ENCODE results near the gene SCEL.
"Not testable (repeated sequence)": the region's sequence is repeated elsewhere in the genome, so short reads cannot be mapped to it uniquely, and the experiment has no call there.

Gene SCEL

GRCh38 chr13:77571956-77572355 lies 36.5 kb downstream of the SCEL start:
- DNase-seq, result no peak

GRCh38 chr13:77574096-77574495 lies 38.6 kb downstream of the SCEL start:
- no peak for DNase-seq

- DNase-seq, result no peak
Observed at GRCh38 chr13:77579959-77580358, 44.5 kb downstream of the SCEL start.

DNA sequence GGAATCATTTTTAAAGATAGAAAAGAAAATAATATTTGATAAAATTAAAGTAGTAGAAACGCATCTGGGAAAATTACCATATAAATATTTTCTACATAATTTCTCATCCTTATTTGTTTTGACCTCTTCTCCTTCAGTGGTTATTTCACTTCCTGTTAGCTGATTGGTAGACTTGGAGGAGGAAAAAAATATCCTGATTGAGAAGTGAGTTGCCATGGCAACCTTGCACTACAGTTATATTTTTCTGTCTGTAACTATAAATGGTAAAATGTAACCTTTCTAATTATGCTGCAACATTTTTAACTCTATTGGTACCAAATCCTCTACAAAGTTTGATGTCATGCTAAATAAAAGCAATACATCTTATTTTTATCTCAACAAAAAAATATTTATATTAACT lies 45.2 kb downstream of the SCEL start:
- DNase-seq, result no peak

GRCh38 chr13:77583581-77583980 lies 48.1 kb downstream of the SCEL start:
- DNase-seq, result no peak

DNA sequence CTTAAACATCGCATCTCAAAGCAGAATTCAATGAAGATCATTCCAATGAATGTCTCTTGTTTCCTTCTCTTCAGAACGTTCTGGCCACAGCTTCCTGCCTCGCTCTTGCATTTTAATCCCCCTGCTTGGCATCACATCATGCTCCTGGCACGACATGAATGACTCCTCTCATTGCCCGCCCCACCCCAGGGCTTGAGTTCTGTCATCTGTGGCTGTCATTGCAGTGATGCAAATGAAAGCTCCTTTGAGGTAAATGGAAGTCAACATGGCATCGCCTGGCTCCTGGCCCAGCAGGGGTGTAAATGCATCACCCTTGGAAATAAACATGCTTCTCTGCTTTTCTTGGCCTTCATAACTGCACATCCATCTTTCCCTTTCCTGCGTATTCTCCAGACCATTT lies 48.6 kb downstream of the SCEL start:
- no peak for DNase-seq

DNA sequence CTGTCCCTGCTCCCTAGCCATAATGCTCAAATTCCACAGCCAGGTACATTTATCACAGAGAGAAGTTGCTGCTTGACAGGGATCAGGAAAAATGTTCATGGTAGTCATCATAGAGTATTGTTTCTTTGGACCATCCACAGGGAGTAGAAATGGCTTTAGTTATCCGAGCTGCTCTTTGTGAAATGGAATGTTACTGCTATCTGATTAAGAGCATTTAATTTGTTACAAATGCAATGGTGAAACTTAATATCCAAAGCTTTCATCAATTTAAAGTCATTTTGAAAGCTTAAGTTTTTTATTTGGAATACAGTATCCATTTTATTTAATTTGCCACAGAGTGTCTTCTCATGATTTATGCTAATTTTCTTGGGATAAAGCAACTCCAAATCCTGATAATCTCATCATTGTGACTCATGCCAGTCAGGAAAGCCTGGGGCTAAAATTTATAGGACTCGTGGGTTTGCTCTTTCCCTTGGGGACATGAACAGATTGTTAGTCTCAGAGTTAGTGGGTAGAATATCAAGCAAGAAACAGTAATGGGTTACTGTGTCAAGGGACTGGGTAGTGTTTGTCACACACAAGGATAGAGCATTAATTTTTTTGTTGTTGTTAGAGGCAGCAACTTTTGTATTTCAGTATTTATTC lies 59.8 kb downstream of the SCEL start:
- no peak for DNase-seq

DNA sequence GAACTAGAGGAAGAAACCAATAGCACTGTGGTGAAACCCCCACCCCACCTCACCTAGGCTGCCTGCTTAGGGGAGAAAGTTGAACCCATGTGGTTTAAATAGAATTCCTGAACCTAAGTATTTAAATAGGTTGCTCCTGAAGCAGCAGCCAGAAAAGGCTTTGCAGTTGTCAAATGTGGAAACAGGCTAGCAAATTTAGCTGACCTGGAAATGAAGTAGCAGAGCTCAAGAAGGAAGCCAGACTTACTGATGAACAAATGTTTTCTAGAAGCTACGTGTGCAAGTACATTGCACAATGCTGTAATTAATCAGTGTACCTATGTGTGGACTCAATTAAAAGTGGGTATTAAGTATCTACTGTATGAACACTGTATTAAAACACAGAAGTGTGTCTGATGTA lies 61.3 kb downstream of the SCEL start:
- no peak for DNase-seq

DNA sequence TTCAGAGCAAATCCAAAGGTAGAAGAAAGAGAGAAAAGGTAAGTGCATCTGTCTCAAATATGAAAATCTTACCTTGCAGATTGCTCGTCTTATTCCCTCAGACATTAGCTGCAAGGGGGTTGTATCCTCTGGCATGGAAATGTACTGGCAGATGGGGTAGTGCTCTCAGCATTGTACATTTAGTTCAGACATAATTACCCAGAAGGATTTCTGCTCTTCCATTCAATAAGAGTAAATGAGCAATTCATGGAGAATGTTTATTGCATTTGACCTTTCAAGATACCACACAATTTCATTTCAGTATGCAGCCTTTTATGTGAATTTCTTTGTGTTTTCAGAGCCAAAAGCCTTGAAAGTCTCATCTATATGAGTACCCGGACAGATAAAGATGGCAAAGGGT lies 63.8 kb downstream of the SCEL start:
- no peak for DNase-seq

- DNase-seq, result no peak
Observed at GRCh38 chr13:77600701-77601100, 65.2 kb downstream of the SCEL start.

DNA sequence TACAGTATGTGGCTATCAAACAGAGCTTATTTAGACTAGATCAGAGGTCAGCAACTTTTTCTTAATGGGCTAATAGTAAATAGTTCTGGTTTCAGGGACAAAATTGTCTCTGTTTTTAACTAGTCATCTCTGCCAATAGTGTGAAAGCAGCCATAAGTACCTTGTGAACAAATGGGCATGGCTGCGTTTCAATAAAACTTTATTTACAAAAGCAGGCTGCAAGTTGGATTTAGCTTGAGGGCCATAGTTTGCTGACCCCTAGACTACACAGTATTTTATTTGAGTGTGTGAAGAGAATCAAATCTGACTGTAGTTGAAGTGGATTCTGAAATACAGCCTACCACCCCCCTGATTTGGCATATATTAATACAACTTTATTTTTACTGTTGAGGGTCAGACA lies 75.6 kb downstream of the SCEL start:
- DNase-seq, result no peak

GRCh38 chr13:77616027-77616426 lies 80.5 kb downstream of the SCEL start:
- no peak for DNase-seq

- DNase-seq, result no peak
Observed at GRCh38 chr13:77619655-77620054, 84.1 kb downstream of the SCEL start.

DNA sequence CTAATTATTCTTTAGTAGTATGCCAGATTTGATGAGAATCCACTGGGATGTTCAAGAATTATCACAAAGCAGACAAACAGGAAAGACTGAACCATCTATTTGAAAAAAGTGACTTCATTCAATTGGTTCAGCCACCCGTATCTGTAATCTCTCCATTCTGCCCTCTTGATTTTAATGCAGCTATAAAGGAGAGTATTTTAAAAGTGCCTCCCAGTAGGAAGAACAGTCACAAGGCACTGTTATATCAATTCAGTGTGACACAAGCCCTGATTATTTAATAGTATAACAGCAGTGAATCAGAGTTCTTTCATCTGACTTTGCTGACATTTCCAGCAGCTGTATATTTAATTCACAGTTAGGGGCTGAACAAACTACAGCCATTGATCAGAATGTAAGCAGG lies 84.6 kb downstream of the SCEL start:
- no peak for DNase-seq

GRCh38 chr13:77623806-77624205 lies 88.3 kb downstream of the SCEL start:
- DNase-seq, result no peak

GRCh38 chr13:77628170-77628569 lies 92.7 kb downstream of the SCEL start:
- no peak for DNase-seq

DNA sequence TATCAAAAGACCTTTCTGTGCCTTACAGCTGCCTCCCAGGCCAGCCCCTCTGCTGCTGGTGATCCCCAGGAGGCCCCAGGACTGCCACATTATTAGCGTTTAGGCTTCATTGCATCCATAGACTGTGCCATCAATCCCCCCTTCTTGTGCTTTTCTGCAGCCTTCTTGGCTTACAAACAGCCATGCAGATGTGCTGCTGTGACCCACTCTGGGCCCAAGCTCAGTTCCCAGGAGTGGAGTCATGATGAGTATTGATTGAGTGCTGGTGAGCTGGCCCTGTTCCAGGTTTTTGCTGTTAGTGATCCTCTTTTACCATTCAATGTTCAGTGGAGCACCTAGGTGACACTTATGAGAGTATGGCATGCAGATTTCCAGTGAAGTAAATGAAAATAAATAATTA lies 102.1 kb downstream of the SCEL start:
- DNase-seq, result no peak

DNA sequence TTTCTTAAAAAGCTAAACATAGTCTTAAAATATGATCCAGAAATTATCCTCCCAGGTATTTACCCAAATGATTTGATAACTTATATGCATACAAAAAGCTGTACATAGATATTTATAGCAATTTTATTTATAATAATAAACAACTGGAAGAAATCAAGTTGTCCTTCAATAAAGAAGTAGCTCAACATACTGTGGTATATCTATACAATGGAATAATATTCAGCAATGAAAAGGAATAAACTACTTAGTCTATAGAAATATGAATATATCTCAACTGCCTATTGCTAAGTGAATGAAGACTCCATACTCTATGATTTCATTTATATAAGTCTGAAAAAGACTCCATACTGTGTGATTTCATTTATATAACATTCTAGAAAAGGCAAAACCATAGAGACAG lies 114.9 kb downstream of the SCEL start:
- no peak for DNase-seq

DNA sequence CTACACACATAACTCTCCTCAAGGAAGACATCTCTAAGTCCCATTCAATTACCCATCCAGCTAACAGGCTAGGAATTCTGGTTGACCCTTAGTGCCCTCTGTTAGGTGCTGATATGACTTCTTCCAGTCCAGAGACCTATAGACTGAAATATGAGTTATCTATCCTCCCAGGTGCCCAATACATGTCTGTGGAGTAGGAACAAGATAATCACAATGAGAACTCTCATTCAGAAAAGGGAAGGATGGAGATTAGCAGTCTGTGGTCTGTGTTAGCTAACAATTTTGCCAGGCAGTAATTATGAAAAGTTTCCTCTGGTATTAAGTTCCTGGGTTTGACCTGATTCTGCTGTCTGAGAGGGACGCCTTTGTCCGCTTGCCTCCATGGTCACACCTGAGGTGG lies 117.8 kb downstream of the SCEL start:
- DNase-seq, result no peak

DNA sequence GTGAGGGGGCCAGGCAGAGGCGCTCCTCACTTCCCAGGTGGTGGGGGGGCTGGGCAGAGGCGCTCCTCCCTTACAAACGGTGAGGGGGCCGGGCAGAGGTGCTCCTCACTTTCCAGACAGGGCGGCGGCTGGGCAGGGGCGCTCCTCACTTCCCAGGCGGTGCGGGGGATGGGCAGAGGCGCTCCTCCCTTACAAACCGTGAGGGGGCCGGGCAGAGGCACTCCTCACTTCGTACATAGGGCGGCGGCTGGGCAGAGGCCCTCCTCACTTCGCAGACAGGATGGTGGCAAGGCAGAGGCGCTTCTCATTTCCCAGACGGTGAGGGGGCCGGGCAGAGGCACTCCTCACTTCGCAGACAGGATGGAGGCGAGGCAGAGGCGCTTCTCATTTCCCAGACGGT lies 124.5 kb downstream of the SCEL start:
- not testable (repeated sequence) for DNase-seq

DNA sequence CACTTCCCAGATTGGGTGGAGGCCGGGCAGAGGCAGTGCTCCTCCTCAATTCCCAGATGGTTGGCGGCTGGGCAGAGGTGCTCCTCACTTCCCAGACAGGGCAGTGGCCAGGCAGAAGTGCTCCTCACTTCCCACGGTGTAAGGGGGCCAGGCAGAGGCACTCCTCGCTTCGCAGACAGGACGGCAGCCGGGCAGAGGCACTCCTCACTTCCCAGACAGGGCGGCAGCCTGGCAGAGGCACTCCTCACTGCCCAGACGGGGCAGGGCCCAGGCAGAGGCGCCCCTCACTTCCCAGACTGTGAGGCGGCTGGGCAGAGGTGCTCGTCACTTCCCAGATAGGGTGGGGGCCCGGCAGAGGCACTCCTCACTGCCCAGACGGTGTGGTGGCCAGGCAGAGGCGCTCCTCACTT lies 125.3 kb downstream of the SCEL start:
- no peak for DNase-seq

DNA sequence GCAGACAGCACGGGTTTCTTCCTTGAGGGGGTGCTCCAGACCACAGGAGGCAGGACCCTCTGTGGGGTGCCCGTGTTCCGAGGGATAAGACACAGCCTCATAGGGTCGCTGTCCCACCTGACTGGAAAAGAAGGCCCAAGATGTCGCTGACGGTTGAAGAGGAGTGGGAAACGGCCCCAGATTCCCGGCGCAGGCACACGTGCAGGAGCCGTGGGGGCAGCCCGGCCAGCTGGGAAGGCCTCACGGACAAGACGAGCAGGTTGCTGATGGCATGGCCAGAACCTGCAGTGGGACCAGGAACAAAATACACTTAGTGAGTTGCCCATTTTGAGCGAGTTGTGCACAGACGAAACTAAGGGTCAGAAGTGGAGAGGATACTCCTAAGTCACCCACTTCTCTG lies 126.8 kb downstream of the SCEL start:
- DNase-seq, result not testable (repeated sequence)

DNA sequence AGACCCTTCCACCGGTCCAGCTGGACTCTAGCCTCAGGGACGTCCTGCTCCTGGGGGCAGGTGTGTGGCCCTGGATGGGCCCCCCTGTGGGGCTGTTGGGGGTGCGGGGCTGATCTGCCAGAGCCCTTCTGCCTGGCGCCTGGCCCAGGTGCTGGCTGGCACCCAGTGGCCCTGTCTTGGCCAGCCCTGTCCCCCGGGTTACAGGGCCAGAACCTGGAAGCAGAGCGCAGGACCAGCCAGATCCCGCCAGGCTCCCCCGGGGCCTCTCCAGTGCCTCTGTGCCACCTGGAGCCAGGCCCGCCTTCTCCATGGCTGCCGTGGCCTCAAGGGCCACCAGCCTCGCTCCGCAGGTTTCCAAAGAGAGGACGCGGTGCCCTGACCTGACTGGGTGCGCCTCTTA lies 127.3 kb downstream of the SCEL start:
- DNase-seq, result not testable (repeated sequence)

DNA sequence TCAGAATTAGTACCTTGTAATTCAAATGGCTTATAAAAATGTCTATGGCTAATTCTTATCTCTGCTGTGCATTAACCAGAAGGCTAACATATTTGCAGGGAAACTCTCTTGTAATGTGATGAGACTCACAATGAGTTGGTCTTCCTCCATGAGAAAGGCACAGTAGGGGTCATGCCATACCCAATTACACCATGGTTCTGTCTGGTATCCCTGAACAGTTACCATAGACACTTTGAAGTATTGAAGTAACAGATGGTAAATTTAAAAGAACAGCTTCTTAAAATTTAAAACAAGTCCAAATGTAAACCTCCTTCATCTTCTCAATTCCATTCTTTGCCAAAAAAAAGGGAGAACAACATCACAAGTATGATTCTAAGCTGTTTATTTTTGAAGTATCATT lies 139.3 kb downstream of the SCEL start:
- DNase-seq, result no peak

- no peak for DNase-seq
Observed at GRCh38 chr13:77678691-77679235, 143.3 kb downstream of the SCEL start.

Measured in activated effector memory CD4-positive, alpha-beta T cell treated with Interleukin-2 at 50 U/mL for 16 hours (primary cell).